NOMO-1 (cell line): ENCODE data around the gene KATNAL2.

ENCODE experiments used
- DNase-seq, 2 experiments: peaks; one replicate each; lab custom pipeline; 2025; ENCODE audit not compliant: unreplicated experiment in 2 of 2; lab: John Stamatoyannopoulos, UW

The KATNAL2 gene

GRCh38 chr18:47108998-47109405 lies 191.6 kb downstream of the KATNAL2 start:
- no peak for DNase-seq

DNA sequence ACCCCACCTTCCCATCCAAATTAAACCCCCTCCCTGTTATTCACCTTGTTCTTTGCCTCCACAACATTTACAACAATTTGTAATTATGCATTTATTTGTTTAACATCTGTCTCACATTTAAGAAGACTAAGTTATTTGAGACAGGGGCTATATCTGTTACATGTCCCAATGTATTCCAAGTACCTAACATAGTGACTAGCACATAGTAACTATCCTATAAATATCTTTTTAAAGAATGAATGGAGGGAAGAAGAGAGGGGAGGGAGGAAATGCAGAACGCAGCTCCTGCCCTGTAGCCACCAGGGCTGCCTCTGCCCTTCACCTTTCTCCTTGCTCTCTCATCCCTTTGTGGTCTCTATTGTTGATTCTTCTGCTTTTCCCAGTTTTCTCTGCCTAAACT lies 192.3 kb downstream of the KATNAL2 start:
- DNase-seq, result no peak

GRCh38 chr18:47110492-47111274 lies 193.3 kb downstream of the KATNAL2 start:
- no peak for DNase-seq

DNA sequence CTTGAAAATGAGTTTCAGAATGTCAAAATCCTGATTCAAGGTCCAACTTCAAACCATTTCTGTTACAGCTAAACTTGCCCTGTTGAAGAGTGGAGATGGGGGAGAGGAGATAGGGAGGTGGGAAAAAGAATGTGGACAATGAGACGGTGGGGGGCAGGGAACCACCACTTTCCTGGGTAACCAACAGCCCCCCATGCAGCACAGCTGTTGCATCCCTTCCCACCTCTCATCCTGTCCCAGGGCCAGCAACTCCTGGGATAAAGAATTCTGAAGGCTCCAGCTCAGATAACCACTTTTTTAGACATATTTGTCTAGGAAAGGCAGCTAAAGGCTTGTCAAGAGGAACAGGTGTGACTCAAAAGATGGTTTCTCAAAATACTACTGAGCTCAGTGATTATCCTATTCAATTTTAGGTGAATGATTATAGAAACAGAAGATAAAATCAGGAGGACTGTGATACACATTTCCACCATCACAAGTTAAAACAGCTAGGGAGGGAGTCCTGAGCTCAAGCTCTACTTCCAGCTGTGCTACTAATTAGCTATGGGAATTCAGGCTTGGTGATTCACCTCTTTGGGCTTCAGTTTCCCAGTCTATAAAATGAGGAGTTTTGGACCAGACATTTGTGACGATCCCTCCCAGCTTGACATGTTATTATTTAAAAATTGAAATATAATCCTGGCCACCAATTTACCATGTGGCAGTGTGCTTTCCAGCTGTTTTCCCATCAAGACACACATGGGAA lies 196.6 kb downstream of the KATNAL2 start:
- no peak for DNase-seq

GRCh38 chr18:47115205-47115604 lies 197.8 kb downstream of the KATNAL2 start:
- no peak for DNase-seq

GRCh38 chr18:47118981-47119380 lies 201.6 kb downstream of the KATNAL2 start:
- DNase-seq, result no peak

- DNase-seq, result no peak
Observed at GRCh38 chr18:47120428-47120827, 203.0 kb downstream of the KATNAL2 start.

- no peak for DNase-seq
Observed at GRCh38 chr18:47121146-47121545, 203.7 kb downstream of the KATNAL2 start.

GRCh38 chr18:47141289-47141688 lies 223.9 kb downstream of the KATNAL2 start:
- no peak for DNase-seq

- no peak for DNase-seq
Observed at GRCh38 chr18:47143153-47143552, 225.8 kb downstream of the KATNAL2 start.

- DNase-seq, result no peak
Observed at GRCh38 chr18:47143899-47144485, 226.6 kb downstream of the KATNAL2 start.

DNA sequence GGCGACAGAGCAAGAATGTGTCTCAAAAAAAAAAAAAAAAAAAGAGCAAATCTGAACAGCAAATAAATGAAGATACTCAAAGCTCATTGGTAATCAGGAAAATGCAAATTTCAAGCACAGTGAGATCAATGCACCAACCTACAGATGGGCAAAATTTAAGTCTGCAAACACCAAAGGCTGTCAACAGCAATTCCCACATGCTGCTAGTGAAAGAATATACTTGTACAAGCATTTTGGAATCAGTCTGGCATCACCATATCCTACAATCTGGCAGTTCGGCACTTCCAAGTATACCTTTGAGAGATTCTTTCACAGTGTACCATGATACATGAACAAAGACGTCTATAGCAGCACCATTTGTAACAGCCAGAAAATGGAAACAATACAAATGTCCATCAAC lies 228.8 kb downstream of the KATNAL2 start:
- DNase-seq, result no peak

DNA sequence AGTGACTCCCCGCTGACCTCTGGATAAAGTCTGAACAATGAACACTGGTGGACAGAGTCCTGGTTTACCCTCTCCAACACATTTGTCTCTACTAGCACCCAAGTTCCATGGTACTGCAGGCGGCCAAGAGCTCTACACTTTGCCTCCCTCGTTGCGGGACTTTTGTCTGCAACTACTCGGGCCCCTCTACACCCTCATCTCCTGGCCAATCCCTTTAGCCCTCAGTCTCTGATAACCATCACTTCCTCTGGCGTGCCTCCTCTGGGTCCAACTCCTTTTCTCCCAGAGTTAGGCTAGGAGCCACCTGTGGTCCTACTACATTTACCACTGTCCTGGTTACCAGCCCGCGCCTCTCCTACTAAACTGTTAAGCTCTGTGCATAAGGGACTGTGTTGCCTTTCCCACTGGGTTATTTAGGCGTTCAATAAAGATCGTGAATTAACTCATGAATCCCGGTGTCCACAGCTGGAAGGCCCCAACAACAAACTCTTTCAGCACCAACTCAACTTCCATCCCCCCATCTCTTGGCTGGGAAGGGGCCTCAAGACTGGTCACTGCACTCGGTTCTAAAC lies 232.1 kb downstream of the KATNAL2 start:
- DNase-seq, result no peak

DNA sequence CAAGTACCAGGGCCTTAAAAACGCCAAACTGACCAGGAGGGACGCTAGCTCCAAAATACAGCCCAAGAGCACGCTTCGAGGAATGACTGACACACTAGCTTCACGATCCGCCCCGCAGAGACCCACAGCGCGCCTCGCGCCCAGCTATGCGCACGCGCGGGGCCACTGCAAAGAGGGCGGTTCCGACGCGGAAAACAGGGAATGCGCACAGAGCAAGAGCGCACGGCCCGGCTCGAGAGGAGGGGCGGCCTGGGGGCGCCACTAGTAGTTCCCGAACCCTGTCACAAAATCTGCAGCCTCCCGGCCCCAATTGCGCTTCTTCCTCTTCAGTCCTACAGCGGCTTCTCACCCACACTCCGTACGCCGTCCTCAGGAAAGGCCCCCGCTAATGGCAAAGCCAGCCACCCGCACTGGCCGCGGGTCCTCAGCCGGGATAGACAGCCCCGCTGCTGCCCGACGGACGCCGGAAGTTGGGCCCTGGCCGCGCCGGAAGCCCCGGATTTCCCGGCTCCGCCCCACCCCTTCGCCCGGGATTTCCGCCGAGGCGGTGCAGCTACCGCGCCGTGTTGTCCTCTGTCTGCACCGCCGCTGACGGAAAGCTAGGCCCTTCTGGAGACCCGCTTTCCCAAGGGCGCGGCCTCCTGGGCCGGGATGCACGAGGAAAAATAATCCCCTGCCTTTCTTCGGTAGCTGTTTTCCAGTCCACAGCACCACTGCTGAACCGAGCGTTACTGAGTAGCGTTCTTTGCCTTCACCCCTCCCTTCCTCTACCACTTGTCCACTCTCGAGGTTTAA lies 232.8 kb downstream of the KATNAL2 start, which contains the start of gene HDHD2:
Gene HDHD2, minus strand, starts transcription at position 472 of the 795 bp plus-strand sequence. CDS start 14,061 bp downstream, outside the sequence.
- peak; percentile 65 to 78 for DNase-seq

DNA sequence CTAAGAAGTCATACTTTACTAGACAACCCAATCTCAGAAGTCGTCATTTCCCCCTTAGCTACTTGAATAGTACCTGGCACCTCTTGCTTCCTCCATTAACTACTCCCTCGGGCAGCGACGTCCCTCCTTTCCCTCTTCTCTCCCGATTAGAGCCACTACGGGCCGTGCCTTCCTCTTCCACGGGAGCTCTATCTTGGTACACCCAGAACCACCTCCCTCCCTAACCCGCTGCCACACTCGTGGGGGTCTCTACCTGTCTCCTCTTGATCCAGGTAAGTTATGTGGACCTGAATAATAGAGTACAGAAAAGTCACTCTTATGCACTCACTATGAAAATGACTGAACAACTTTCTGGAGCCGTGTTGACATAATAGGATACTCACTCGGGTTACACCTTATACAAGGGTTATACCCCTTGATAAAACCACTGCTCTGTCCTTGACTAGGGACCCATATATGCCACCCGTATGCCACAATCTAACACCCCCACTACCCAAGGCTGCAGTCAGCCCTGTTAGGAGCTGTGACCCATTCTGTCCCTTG lies 233.5 kb downstream of the KATNAL2 start:
- DNase-seq, result no peak

DNA sequence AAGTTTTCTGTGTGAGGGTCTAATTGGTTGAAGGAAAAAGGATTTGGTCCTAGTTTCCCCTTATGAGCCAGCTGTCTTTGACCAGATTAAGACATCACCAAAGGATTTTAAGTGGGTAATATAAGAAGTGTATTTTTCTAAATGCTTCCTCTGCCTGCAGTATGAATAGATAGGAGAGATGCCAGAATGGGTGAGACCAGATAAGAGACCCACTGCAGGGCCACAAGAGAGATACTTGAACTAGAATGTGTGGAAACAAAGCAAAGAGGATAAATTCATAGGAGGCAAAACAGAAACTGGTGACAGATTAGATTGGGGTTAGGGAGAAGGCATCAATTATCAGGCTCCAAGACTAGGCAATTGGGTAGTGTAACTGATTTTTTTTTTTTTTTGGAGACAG lies 234.0 kb downstream of the KATNAL2 start:
- DNase-seq, result no peak
